Activated CD4-positive, alpha-beta T cell treated with anti-CD3 and anti-CD28 coated beads for 48 hours (primary cell): ENCODE data around the gene HERC3.
A peak's percentile ranks its signal among the peaks of the same experiment; 100 is the strongest.

Experiments used
- DNase-seq: peaks from one replicate; pipeline ENCODE4 v3.0.0-alpha.2; 2020

Gene HERC3

DNA sequence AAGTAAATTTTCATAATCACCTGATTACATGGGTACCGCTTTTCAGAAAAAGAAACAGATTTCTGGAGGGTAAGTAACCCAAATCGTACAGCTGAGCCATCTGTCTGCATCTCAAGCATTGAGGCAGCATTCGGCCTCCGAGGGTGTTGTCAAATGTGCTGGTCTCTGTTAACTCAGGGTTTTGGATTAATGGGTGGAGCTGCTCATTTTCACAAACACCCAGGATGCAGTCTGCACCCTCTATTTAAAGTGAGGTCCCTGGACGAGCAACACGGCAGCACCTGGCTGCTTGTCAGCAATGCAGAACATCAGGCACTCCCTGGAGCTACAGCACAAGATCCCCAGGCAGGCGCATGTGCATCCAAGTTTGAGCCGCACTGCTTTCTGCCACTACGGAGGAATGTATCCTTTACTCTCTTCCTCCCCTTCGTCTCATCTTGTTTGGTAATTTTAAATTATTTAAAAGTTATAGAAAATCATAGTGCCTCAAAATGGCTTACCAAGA is 130.0 kb downstream of the HERC3 start:
- DNase-seq: no peak

DNA sequence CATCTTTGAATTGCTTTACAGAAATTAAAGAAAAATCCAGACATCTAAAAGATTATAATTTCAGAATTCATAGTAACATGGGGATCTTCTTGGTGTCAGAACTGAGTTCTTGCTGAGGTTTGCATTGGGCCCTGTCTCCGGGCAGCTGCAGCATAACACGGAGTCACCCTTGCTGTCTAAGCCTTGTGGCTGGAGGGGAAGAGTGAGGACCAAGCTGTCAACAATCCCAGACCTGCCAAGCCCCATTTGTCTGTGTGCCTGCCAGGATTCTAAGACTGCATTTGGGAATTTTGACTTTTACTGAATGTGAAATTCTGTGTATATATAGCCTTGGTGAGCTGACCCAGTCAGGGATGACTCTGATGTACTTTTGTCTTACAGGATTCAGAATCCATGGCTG is 130.5 kb downstream of the HERC3 start:
- no peak for DNase-seq

DNA sequence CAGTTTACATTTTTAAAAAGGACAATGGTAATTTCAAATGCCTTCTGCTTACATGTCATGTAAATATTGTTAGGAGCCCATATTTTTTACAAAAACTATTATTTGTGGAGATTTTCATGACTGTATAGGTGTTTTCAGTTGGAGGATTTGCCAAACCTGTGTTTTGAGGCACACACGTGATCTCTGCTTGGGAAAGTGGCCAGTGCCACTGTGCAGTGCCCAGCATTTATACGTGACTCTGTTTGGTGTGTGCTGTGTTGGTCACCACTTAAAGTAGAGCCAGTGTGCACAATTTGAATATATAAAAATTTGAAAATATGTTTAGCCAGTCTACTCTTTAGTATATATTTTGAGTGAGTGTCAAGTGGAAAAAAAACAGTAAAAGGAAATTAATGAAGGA is 132.1 kb downstream of the HERC3 start:
- no peak for DNase-seq

DNA sequence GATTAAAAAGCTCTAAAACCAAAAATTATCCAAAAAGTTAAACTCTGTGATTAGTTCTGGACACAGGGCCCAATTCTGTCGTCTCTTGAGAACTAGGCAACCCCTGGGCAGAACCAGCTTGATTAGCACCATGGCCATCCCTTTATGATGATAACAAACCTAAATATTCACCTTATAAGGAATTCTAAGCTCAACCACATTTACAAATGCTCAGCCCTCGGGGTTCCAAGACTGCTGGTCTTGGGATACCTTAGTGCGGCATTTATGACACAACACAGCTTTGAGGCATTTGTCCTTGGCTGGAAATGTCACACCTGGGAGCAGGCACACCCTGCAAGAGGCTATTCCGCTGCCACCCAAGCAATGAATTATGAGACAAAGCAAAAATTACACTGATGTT is 132.9 kb downstream of the HERC3 start:
- no peak for DNase-seq

DNA sequence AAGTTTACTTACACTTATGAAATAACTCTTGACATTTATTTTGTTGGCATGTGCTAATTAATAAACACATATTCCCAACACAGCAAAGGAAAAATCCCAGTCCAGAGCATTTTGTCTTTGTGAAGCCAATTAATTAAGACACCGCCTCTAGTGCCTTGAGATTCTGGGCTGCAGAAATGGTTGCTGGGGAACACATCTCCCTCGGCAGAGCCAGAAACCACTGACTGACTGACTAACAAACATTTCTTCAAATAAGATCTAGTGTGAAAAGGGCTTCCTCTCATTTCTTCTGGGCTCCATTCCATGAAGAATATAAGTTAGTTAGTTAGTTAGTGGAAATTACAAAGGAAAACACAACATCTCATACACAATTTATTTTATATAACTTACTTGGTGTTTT is 133.7 kb downstream of the HERC3 start:
- DNase-seq: no peak

DNA sequence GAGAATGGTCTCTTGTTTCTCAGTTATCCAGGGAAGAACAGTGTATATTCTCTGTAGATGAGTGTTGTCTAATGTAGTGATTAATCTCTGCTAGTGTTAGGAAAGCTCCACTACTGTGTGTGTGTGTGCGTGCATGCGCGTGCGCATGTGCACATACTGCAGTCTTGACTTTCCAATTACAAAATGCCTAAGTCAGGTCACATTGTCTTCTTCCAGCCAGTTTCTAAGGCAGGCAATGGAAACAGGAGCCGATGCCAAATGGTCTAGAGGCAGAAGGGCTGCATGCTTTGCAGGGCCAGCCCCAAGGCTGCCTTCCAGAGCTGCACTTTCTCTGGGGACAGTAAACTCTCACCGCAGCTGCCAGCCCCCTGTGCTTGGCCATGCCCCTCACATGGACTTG is 135.9 kb downstream of the HERC3 start:
- DNase-seq: no peak

DNA sequence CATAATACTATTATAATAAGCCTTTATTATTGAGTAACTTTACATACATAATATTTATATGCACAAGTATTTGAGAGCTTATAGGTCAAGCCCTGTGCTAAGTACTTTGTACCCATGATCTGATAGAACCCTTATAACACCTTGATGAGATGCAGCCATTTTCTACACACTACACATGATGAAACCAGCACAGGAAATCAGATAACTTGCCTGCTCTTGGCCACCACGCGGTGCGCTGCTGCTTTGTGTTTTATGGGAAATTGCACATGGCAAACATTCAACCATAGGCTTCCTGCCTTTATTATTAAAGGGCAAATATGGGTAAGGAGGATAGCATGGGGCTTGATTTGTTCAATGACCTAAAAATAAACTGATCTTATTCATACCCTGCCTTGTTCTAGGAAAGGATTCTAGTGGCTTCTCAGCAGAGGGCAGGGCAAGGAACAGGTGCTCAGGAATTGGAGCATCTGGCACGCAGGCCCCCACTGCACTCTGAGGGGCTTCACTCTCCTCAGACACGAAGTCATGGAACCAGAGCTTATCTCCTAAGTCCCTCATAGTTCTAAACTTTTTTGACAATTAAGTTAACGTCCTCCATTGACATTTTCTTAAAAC is 137.0 kb downstream of the HERC3 start:
- no peak for DNase-seq

DNA sequence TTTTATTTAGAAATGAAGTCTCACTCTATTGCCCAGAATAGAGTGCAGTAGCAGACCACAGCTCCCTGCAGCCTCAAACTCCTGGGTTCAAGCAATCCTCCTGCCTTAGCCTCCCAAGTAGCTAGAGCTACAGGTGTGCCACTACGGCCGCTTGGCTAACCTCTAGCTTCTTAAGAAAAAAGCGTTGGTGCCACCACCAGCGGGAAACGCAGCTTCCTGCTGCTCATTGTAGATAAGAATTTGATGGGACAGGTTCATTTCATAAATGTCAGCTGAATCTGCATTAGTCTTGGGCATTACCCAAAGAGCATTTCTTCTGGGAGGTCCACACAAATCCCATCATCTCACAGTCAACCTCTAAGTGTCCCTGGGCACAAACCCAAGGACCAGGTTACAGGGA is 138.5 kb downstream of the HERC3 start:
- no peak for DNase-seq

DNA sequence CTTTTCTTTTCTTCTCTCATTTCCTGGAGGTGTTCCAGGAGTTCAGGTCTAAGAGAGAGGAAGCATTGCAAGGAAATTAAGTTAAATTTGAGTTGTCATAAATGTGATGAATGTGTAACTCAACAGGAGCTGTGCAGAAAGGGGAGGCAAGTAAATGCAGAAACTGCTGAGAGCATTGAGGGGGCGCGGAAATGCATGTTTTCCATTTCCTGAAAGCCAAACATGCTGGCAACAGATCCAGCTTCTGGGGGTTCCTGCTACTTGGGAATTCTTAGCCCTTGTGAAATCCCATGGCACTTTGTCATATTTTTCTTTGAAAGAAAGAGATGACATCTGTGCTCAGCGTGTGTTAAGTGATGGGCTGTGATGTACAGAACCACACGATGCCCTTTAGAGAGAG is 139.1 kb downstream of the HERC3 start:
- no peak for DNase-seq

DNA sequence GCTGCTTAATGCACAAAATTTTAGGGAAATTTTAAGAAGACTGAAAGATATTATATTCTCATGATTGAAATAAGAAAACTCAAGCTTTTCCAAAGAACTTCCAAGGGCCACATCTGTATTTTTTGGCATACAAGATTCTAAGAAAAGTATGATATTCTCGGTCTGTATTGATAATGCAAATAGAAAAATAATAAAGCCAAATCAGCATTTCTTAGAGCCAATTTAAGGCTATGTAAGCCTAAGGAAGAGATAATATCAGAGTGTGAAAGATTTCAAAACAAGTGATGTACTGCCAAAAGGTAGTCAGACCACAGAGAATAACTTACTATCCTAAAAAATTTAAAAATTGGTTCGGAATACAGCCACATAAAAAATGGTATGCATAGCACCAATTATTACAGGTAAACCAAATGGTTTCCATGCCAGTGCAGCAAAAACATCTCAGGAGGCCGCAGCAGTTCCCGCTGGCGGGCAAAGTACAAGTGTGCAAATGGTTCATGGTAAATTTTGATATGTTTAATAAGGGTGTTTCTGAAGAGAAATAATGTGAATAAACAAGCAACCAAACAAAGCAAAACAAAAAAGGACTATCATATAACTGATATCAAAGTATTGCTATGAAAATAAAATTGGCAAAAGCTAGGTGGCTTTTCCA is 140.6 kb downstream of the HERC3 start:
- no peak for DNase-seq

DNA sequence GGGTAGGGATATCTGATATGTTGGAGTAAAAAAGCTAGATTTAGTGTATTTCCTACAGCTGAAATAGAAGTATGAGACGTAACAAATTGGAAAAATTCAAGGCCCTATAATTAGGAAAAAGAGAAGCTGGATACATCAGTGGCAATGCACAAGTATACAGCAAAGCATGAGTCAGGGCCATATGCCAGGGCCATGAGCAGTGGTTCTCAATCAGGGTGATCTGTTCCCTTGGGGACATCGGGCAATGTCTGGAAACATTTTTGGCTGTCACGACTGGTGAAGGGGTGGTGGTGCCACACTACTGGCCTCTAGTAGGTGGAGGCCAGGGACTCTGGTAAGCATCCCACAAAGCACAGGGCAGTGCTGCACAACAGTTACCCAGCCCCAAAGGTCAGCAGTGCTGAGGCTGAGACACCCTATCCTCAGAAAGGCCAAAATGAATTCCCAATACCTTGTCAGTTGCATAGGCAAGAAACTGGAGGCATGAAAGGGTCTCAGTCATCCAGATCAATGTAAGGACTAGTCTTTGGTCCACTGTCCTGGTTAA is 142.2 kb downstream of the HERC3 start:
- no peak for DNase-seq

DNA sequence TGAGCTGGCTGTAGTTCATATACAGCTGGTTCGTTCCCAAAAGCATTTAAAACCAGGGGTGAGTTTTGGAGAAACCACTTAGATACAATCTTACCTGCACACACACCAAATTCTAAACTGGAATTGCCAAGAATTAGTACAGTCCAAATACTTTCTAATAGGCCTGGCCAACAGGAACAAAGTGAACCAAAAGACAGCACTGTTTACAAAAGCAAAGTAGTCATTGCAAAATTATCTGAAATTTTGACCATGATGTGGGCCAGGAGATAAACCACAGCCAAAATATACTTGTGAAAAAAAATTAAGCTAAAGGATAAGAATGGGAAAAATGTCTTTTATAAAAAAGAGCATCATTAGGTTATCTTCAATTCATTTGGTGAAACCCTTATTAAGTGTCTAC is 143.3 kb downstream of the HERC3 start:
- no peak for DNase-seq

DNA sequence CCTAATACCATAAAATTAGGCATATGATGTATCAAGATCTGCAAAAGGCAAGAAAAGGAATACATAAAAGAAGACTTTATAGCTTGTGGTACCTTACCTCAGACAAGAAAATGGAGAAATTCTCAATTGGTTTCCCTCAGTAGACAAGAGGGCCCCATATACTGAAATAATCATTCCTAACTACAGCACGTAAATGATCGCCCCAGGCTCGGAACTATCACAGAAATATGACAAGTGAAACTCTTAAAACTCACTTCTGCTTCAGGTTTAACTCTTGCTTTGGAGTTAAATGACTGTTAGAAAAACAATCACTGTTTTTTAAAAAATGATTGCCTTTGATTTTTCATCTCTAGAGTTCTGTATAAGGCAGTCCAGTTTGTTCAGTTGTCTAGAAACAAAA is 144.0 kb downstream of the HERC3 start:
- DNase-seq: no peak

DNA sequence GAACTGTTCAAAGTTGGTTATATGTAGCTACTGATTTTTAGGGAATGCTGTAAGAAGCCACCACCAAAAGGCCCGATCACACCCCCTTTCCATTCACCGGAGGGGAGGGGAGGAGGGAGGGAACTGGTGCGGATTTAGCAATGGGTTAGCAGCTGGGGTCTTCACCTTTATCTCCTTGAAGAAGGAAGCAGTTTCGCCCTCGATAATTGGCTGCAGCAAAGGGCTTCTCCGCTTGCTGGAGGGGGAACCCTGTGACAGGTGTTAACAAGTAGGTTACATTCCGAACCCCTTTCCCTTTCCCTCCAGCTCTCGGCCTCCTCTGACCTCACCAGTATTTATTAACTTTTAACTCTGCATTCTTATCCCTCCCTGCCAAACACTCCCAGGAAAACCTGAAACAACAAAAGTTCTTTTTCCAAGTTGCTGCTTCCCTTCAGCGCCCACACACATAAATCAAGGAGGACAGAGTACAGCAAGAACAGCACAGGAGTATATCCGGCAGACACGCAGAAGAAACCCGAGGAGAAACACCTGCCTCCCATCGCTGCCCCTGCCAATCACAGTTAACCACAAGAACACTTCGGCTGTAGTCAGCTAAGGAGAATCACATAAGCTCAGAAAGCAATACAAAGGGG is 145.1 kb downstream of the HERC3 start:
- peak; percentile 27 for DNase-seq

DNA sequence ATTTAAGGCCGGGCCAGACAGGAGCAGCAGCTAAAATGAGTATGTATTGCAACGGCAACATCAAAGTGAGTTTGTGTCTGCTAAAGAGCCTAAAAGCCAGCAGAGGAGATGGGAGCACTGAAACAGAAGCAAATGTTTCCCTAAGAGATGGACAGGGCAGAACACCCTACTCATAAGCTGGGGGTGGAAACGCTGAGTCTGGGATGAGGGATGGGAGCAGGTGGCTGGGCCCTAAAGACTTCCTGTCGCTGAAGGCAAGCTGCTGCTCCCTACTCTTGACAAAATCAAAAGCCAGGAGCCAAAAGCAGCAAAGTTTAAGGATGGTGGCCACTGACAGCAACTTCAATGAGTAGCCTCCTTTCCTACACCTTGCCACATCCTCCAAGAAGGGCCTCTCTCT is 145.9 kb downstream of the HERC3 start:
- DNase-seq: no peak

DNA sequence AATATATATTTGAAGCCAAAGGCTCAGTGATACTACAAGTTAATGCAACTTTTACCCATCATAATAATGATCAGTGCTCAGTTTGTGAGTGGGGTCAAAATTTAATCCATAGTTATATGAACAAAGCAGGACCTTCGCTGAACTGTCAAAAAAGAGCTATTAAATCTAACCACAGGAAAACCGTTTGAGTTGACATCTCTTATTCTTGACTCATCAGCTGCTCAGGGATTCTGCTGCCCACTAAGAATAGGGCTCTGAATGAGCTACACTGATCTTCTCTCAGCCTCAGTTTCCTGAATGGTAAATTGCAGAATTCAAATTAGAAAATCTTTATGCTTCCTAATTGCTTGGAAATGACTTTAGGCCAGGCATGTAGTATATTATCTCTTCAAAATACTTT is 150.3 kb downstream of the HERC3 start:
- no peak for DNase-seq

DNA sequence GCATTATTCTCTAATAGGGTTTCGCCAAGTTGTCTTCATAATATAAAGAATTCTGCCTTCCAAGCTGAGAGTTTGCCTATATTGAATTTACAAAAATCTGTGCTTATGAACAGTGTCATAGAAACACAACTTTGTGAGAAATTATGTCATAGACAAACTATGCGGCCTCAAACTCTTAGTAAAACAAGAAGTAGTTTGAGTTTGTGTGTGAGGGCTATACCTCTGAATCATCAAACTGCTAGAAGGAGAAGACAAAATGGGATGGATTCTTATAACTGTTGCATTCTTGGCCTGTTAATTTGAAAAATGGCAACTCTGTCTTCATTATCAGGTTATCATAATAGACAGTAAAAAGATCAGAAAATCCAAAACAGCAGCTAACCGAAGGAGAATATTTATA is 151.4 kb downstream of the HERC3 start:
- no peak for DNase-seq

DNA sequence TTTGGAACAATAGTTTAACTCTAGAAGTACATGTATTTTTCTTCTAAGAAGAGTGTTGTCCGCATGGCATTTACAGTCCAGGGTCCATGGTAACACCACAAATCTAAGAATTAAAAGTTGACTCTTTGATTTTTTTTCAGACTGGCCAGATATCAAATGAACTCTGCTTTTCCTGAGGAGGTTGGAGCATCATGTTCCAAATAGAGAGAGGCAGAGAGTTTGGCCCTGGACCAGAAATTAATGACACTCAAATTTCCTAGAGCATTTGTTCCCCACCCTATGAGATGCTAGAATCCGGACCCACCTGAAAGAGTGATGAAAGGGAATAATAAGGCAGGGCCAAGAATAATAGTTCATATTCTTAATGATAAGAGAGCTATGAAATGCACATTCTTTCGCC is 152.3 kb downstream of the HERC3 start:
- DNase-seq: no peak

DNA sequence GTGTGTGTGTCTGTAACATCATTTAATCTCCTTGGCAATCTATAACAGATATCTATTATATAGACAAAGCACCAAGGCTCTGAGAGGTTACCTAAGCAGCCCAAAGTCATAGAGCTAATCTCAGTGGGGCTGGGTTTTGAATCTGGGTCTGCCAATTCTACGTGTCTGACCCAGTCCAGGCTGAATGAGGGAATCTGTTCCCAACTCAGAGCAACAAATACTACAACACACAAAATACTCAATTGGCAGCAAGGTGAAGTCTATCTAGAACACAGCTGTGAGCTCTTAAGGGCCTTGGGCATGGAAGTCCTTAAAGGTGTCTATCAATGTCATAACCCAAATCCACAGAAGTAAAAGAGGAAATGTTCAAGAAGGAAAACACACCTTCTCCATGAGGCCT is 152.9 kb downstream of the HERC3 start:
- DNase-seq: no peak

DNA sequence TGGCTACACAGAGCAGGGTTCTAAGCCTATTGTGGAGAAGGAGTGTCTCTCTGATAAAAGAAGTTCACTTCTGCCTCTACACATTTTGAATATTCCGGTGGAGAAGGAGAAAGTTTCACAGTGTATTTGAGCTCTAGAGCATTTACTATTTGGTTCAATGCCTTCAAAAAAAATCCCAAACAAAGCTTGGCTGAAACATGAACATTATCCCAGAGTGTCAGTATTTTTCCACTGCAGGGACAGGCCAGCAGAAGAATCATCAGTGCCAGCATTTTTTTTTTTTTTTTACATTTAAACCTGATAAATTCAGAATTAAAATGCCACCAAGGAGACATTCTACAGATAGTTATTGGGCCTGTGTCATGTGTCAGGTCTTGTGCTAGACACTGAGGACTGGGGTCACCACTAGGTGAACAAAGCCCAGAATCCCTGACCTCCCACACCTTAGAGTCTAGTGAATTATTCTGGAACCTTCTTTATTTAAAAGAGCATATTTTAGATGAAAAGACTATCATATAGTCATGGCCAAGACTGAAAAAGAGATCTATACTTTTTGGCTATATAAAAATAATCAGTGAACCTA is 153.4 kb downstream of the HERC3 start:
- DNase-seq: no peak

DNA sequence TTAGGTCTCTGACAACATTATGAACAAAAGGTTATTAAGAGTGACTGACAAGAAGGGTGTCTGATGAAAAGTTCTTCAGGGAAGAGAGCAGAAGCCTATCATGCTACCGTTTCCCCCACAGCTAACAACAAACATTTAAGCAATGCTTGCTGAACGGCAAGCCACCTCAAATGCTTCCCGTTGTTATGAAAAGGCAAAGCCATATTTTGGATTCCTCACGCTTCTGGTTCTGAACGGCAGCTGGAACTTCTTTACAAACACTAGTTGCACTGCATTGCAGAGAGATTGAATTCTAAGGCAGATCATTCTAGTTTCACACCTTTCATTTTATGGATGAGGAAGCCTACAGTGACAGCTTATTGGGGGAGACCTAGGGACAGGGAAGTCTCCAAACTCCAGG is 153.9 kb downstream of the HERC3 start:
- no peak for DNase-seq

DNA sequence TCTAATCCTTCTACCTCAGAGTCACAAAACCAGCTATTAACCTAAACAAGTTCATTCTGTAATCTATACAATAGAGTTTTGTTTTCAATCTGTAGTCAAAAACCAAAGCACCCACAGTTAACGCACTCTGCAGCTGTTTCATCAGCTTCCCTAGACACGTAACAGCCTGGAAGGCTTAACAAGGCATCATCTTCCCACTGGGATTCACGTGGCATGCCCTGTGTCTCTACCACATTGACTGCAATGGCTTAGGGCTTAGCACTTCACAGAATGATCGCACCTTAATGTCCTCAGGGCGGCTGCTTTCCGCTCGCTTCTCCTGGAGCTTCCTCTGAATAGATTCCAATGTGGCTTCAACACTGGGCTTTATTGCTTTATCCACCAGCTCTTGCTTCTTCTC is 155.1 kb downstream of the HERC3 start:
- no peak for DNase-seq

DNA sequence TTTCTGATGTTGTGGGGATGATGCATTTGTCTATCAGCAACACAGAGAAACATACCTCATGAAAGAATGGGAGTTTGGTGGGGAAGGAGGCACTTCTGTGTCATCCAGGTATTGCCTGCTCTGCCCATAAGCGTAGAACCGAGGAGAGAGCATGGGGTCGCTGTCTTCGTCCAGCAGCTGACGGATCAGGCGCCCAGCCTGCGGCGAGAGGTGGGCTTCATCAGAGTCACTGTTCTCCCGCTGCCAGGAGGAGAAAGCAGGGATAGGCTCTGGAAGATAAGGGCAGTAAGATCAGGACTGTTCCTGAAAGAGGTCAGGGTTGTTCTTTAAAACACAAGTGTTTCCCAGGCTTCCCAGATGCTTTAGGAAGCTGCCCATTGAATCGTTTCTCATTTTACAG is 158.1 kb downstream of the HERC3 start:
- no peak for DNase-seq
